ENCODE results near the gene ARHGAP5.
A peak's percentile ranks its signal among the peaks of the same experiment; 100 is the strongest.

ARHGAP5 gene

DNA sequence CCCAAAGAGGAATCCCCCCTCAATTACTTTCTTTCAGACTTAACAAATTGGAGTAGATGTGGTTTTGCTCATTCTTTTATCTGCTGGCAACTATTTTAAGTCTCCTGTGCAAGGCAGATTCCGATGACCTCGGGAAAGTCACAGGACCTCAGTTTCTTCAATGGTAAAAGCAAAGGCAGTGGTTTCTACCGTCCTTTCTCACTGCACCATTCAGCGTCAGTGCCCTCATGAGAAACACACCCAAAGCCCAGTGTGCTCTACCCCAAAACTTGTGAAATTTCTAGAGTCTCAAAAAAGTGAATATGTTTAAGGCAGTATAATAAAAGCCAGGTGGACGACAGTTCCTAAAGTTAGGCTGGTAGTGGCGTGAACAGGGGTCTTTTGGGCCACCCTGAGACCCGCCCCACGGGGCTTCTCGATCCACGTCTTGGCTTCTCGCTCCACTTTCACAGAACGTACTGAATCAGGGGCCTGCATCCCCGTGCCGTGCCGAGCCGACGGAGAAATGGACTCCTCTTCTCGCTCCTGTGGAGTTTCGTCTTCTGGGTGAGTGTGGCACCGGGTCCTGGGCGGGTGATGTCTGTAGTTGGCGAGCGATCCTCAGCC is 1.3 kb upstream of the ARHGAP5 start:
- DNase-seq, result peak; percentile 15

DNA sequence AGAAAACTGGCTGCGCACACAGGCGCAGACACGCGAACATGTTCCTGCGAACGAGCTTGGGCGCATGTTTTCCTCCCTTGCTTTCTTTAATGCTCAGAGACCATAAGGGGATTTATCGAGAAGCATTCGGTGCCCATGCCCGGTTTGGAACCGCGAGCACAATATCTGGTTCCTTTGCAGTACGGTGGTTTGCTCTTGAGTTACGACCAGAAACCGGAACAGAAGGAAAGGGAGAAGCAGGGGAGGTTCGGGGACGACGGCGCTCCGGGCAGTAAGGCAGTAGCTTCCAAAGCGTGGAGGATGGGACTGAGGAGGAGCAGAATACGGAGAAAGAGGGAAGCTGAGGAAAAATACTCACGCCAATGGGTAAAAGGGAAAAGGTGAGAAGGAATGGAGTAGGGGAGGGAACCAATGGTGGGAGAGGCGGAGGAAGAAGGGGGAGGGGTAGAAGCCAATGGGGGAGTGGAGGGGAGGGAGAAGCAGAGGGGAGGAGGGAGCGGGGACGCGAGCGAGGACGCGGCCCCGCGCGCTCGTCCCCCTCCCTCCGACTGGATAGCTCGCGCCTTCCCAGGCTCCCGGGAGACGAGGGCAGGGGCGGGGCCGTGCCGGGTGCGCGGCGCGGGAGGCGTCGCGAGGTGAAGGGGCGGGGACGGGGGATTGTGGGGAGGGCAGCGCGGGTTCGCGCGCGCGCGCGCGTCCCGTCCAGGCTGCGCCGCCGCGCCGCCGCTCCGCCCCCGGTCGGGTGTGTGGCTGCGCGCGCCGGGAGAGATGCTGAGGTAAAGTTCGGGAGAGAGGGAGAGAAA is 625 bp upstream of the ARHGAP5 start:
- peak; percentile 82 for DNase-seq

DNA sequence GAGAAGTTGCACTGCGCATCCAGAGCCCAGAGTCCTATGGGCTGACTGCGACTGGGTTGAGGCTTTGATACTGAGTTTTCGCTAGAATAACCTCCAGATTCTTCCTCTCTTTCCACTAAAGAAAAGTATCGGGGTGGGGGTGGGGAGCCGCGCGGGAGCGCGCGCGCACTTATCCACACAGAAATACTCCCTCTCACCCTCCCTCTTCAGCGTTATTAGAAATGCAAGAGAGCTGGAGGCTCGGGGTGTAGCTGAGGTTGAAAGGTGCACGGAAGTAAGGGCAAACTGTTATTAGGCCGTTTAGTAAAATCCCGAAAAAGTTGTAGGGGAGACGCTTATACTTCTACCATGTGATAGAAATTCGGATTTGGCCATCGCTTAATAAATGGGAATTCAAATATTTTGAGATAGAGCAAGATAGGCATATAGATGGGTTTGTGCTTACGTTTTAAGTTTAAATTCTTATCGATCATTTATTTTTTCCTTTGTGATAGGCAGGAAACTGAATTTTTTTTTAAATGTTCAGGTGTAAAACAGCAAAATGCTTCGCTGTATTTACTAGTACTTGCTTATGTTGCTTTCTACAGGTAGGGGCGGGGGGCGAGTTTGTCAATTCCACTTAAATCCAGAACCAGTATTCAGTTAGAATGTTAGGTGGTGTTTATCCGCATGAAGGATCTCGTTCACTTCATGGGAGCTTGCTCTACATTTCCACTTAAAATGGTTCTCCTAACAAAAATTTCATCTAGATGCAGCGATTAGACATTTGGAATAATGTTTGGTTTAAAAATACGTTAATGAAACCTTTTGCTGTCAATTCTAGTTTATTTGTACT is 1.1 kb downstream of the ARHGAP5 start:
- peak; percentile 38 for DNase-seq

DNA sequence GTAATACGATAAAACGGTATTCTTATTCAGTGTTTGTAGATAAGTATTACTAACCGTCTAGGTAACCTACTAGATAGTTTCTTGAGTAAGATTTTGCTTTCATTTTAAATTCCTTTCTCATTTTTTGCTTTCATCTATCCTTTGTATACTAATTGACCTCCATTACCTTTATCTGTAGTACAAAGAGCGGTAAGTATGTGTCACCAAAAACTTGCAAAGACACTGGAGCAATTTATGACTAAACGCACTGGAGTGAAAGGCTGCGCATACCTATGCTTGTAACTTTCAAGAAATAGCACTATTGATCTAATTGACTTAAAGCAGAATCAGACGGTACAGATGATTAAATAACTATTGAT is 1.7 kb downstream of the ARHGAP5 start:
- DNase-seq, result no peak

DNA sequence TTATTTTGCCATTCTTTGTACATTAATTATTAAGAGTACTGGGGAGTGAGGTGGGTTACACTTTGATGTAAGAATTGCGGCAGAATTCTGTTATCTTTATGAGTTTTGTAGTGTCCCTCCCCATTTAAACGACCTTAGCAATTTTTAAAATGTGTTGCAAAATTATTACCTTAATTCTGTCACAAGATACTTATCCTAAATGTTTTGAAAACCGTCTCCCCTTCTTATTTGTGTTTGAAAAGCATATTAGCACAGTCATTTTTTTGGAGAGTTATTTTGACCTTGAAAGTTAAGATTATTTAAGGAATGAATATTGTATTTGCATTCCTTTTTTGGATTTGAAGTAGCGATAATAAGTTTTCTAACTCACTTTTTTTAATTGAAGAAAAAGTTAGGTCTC is 2.2 kb downstream of the ARHGAP5 start:
- DNase-seq, result no peak

DNA sequence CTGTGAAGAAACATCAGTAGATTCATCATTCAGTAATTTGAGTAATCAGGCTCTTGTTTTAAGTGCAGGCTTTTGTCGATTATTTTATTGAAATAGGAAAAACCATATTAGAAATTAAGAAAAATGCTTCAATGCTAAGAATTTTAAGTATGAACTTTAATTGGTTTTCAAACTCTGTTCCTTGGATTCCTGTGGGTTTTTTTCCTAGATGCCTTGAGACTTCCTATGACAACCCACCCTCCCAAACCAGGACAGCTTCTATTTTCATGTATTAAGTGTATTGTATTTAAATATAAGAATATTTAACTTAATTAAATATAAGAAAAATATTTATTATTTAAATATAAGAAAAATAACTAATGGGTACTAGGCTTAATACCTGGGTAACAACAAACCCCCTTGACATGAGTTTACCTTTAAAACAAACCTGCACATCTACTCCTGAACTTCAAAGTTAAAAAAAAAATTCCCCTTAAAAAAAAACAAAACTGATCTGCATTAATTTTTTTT is 3.0 kb downstream of the ARHGAP5 start:
- DNase-seq, result no peak

DNA sequence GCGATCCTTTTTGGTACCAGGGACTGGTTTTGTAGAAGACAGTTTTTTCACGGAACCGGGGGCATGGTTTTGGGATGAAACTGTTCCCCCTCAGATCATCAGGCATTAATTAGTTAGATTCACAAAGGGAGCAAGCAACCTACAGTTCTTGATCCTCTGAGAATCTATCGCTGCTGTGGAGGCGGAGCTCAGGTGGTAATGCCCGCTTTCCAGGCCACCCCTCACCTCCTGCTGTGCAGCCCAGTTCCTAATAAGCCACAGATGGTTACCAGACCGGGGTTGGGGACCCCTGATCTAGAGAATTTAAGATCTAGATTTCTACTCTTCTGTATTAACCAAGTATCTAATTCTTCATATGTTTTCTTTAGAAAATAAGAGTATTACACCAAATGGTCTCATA is 4.8 kb downstream of the ARHGAP5 start:
- DNase-seq, result no peak

DNA sequence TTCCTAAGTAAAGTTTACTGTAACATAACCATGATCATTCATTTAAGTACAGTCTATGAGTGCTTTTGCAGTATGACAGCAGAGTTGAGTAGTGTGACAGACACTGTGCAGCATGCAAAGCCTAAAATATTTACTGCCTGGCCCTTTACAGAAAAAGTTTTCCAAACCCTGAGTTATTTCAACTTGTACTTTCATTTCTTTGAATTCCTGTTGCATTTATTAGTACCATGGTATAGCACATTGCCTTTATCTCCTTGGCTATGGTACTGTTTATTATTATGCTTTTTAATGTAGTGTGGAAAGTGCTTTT is 6.2 kb downstream of the ARHGAP5 start:
- DNase-seq, result no peak

DNA sequence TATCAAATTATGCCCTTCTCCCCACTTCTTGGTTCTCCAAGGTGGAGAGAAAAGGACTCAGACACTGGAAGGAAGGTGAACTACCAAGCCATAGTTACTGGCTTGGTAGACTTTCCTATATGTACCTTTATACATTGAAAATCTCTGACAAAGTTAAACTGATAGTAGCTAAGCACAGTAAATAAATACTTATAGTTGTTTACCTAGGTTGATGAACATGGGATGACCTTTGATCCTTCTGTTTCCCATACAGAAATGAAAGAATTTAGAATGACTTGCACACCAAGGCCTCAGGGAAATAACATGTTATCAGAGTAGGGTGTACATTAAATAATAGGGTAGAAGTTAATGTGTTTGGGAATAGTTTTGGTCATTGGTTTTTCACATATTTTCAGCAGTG is 6.7 kb downstream of the ARHGAP5 start:
- no peak for DNase-seq

DNA sequence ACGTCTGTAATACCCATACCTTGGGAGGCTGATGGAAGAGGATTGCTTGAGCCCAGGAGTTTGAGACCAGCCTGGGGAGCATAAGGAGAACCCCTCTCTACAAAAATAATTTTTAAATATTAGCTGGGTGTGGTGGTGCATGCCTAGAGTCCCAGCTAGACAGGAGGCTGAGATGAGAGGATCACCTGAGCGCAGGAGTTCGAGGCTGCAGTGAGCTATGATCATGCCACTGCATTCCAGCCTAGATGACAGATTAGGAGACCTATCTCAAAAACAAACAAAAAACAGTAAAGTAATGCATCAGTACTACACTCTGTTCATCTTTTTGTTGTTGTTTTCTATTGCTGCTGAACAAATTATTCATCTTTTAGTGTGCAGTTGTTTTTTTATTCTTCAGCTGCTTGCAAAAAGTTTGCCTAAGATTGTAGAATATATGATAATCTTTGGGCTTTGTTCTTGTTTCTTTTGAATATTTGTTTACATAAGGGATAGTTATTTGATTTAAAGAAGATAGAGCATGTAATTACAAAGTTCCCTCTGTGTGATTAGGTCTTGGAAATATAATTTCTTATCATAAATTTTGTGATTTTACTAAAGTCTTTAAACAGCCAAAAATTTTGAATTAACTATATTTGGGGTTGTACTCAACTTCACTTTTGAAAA is 8.2 kb downstream of the ARHGAP5 start:
- no peak for DNase-seq

DNA sequence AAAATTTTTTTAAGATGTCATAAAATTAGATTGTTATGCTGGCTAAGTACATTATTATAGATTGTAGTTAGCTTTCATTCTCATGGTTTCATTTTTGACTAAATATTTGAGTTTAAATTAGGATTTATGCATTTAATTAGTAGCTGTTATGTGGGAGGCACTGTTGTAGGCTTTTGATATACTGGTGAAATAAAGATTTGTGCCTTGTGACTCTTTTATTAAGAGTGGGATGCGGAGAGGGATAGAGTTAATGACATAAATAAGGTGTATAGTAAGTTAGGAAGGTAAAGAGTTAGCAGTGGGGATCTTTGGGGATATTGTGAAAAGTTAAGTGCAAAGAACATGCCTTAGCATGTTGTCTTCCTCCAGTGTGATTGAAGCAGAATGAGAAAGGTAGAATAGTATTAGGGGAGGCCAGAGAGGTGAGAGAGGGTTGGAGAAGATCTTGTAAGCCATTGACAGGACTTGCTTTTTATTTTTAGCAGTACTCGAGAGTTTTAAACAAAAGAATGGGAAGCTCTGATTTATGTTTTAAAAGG is 8.8 kb downstream of the ARHGAP5 start:
- no peak for DNase-seq

DNA sequence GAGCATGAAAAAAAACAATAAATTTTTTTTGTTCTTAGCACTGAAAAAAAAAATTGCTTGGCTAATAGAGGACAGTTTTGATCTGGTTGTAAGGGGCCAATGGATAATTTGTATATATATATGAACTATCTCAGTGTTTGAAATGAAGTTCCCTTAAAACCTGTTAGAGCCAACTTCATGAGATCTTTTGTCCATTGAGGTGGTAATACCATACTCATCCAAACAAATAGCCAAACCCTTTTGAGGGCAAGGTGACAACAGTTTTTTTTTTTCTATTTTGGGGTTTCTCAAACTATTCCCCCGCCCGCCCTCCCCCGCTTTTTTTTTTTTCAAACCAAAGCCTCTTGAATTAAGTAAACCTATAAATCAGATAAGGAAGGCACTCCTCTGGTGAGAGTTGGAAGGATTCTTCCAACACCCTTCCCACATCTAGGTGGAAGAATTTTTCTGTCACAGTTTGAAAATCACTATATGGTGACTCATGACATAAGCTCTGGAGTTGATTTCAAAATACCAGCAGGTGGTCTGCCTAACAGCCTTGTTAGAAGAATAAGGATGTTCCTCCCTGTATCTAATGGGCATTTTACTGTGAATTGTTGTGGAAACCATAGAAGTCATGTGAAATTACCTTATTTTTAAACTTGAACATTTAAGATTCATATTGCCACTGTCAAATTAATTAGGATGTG is 10.2 kb downstream of the ARHGAP5 start:
- no peak for DNase-seq

DNA sequence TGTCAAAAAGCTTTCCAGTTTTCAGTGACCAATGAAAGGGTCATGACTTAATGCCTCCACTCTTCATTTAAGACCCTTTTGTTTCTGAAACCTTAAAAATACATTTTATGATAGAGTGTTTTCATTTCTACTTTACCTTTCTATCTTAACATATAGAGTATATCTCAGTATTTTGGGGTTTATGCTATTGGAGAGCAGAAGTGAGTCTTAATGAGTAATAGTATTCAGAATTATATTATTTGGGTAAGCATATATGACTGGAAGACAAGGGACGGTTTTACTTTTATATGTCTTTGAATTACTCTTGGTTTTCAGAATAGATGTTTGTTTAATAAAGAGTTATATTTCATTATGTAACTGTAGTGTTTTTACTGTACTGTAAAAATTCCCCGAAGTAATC is 10.8 kb downstream of the ARHGAP5 start:
- no peak for DNase-seq

DNA sequence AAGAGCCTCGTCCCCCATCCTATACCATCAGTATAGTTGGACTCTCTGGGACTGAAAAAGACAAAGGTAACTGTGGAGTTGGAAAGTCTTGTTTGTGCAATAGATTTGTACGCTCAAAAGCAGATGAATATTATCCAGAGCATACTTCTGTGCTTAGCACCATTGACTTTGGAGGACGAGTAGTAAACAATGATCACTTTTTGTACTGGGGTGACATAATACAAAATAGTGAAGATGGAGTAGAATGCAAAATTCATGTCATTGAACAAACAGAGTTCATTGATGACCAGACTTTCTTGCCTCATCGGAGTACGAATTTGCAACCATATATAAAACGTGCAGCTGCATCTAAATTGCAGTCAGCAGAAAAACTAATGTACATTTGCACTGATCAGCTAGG is 13.6 kb downstream of the ARHGAP5 start:
- no peak for DNase-seq

DNA sequence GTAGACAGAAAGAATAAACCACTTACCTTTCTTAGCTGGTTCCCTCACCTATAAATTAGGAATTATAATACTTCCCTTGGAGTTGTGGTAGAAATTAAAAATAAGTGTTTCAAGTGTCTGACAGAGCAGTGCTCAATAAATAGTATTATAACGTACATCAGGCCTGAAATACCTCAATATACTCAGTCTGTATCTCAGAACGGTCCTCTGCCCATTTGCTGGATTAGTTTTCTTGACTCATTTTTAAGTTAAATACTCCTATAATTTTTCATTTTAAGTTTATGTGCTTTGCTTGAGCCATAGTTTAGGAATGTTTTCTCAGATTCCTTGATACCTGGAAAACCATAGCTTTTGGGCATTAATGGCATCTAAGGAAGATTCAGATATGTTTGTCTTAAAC is 22.4 kb downstream of the ARHGAP5 start:
- no peak for DNase-seq

DNA sequence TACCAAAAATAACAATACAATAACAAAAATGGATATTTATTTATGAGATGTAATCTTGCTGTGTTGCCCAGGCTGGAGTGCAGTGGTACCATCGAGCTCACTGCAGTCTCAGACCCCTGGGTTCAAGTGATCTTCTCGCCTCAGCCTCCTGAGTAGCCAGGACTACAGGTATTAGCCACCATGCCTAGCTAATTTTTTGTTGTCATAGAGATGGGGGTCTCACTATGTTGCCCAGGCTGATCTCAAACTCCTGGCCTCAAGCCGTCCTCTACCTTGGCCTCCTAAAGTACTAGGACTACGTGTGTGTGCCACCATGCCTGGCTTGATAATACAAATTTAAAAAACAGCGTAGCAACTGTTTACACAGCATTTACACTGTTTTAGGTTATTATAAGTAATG is 23.1 kb downstream of the ARHGAP5 start:
- no peak for DNase-seq

DNA sequence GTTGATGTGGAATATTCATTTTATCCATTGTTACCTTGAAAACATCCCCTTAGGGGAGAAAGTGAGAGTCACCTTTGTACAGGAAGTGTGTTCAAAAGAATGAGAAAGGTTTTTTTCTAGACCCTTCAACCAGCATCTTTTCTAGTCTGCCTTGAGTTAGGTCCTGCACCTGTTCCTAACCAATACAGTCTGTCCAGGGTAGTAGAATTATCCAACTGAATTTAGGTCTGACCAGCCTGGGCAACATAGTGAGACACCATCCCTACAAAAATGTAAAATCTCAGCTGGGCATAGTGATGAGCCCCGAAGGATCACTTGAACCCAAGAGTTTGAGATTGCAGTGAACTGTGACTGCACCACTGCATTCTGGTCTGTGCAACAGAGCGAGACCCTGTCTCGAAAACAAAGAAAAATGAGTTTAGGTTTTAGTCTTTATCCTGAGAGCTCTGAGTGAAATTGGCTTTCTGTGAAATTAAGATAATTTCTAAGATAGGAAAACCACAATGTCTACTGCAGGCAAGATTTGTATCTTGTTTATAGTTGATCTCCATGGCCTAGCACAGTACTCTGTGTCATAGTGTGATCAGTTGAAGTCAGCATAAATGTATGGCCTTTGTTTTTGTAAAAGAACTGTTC is 25.2 kb downstream of the ARHGAP5 start:
- DNase-seq, result peak; percentile 44

DNA sequence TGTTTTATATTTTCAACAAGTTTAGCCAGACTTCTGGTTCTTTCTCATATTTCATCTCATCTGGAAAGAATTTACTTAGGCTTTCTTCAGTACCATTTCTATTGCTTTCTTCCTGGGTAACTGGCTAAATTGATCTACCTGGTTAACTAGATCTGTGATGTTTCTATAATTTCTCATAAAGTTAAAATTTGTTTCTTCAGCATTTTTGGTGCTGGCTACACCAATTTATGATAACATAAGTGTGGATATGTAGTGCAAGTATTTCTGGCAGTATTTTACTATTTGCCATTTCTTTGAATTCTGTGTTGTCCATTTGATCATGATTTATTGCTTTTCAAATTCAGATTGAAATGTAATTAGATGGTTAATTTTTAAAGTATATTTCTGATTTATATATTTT is 25.9 kb downstream of the ARHGAP5 start:
- no peak for DNase-seq

DNA sequence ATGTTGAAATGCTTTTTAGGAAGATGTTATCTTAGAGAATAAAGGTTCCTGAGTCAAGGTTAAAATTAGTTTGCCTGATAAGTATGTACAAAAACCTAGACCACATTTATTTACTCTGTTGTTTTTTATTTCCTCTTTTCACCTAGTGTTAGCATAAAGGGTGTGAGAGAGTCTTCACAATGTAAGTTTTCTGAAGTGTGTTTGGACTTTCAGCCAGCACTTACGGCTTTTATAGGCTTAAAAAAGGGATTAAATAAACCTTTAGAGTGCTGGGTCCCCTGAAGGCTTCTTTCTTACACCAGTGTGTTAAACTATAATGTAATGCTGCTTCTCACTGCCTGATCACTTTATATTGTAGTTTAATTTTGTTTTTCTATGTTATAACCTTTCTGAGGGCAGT is 27.2 kb downstream of the ARHGAP5 start:
- DNase-seq, result no peak

DNA sequence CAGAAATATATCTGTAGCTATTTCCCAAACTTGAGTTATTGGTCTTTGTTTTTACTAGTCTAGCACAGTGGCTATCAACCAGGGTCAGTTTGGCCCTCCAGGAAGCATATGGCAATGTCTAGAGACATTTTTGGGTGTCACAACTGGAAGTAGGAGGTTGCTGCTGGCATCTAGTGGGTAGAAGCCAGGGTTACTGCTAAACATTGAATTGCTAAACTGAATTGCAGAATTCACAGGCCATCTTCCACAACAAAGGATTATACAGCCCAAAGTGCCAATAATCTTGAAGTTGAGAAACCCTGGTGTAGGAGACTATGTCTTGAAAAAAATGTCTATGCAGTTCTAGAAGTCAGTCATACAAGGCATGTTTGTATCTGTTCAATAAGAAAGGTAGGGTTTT is 27.7 kb downstream of the ARHGAP5 start:
- no peak for DNase-seq

DNA sequence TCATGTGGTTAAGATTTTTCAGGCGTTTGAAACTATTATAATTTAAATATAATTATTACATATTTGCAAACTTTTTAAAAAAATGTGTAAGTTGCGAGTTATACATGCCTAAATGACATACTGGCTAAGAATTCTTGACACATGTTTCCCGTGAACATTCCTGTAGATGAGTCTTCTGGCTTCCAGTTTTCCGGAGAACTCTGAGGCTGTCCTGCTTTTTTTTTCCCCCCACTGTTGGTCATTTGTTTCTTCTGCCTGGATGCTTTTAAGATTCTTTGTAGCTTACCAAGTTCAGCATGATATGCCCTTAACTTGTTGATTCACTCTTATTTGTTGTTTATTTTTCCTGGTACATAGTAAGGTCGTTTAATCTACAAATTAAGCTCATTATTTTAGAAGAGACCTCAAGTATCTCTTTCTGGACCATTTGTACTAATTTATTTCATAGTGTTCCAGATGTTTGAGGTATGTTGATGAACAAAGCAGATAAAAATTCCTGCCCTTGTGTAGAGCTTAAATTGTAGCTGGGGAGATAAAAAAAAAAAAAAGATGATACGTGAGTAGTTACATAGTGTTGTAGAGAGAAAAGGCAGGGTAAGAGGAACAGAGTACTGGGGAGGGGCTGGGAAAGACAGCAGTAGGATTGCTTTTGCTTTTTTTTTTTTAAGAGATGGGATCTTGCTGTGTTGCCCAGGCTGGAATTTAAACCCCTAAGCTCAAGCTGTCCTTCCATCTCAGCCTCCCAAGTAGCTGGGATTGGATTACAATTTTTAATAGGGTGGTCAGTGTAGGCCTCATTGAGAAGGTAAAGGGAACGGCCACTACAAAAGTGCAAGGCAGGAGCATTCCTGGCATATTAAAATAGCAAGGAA is 32.8 kb downstream of the ARHGAP5 start:
- DNase-seq, result no peak

Data from CD4-positive, alpha-beta T cell treated with Interleukin-21 for 1 hour (primary cell).